Stomach (tissue), 4 donors: Measurements from ENCODE around the gene SCAP.

Source experiments
- POLR2A ChIP-seq, 4 donors: fragments of 450-650 bp; IDR thresholded peaks; one replicate each; pipeline ENCODE4 v1.6.1; 2016; ENCODE audit warnings: antibody characterized with exemption in 4 of 4, control low read depth in 2 of 4, mild to moderate bottlenecking in 1 of 4, moderate library complexity in 1 of 4
- TF ChIP-seq, protein P1 (sequence below), 7 experiments: fragments of 450-650 bp in 4 of 7; fragments of 200-600 bp in 3 of 7; sonication (generic) in 3 of 7; IDR thresholded peaks; one replicate each; pipeline ENCODE4 v1.5.1; 2016 to 2019; ENCODE audit warnings: antibody characterized with exemption in 7 of 7, control low read depth in 2 of 7, mild to moderate bottlenecking in 1 of 7

DNA sequence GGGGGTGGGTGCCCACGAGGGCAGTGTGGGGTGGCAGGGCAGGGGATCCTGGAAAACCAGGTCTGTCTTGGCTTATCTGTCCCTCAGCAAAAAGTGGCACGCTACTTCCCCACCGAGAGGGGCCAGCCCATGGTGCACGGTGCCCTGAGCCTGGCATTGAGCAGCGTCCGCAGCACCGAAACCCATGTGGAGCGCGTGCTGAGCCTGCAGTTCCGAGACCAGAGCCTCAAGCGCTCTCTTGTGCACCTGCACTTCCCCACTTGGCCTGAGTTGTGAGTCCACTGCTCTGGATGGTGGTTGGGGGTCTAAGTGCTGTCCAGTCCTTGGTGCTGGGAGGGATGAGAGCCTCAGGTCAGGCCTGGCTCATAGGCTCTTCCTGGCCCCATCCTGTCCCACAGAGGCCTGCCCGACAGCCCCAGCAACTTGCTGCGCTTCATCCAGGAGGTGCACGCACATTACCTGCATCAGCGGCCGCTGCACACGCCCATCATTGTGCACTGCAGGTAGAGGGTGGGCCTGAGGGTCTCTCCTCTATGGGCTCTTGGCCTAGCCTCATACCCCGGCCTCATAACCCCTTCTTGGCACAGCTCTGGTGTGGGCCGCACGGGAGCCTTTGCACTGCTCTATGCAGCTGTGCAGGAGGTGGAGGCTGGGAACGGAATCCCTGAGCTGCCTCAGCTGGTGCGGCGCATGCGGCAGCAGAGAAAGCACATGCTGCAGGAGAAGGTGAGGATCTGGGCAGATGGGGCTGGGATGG is 63.9 kb downstream of the SCAP start:
- TF ChIP-seq, protein P1, sequence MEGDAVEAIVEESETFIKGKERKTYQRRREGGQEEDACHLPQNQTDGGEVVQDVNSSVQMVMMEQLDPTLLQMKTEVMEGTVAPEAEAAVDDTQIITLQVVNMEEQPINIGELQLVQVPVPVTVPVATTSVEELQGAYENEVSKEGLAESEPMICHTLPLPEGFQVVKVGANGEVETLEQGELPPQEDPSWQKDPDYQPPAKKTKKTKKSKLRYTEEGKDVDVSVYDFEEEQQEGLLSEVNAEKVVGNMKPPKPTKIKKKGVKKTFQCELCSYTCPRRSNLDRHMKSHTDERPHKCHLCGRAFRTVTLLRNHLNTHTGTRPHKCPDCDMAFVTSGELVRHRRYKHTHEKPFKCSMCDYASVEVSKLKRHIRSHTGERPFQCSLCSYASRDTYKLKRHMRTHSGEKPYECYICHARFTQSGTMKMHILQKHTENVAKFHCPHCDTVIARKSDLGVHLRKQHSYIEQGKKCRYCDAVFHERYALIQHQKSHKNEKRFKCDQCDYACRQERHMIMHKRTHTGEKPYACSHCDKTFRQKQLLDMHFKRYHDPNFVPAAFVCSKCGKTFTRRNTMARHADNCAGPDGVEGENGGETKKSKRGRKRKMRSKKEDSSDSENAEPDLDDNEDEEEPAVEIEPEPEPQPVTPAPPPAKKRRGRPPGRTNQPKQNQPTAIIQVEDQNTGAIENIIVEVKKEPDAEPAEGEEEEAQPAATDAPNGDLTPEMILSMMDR (IDR thresholded peaks at IDR 0.05), result no peak
- no peak for TF ChIP-seq POLR2A (IDR thresholded peaks at IDR 0.05)
